NCI-H226 (cell line): ENCODE data around the gene CDC5L.

Source experiments
- DNase-seq: peaks from one replicate; pipeline ENCODE4 v3.0.0-alpha.2; 2015

CDC5L gene

GRCh38 chr6:44456070-44456965 is 68.8 kb downstream of the CDC5L start:
- DNase-seq, result no peak

DNA sequence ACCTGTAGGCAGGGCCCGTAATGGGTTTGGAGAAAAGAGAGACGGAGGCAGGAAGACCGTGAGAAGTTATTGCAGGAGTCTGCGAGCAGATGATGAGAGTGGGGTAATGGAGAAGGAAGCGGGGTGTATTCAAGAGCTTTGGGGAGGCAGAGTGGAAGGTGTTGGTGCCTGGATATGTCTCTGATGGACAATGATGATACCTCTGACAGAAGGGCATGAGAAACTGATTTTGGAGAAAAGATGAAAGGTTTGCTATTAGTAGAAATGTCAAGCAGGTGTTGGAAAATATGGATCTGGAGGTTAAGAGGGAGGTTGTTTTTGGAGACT is 69.4 kb downstream of the CDC5L start:
- DNase-seq, result no peak

DNA sequence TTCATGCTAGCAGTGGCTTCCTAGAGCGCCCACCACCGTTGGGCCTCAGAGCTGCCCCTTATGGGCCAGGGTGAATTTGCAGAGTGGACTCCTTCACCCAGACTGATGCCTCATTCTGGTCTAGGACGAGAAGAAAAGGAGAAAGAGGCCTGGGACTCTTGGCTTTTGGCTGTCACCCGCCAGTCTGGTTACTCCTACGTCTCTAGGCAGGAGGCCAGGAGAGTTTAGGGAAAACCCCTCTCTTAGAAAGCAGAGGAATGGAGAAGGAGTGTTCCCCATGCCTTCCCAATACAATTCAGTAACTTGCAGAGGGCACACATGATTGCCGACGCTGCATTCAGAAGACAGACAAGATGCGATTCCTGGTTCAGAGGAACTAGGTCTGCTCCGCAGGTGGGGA is 70.1 kb downstream of the CDC5L start:
- no peak for DNase-seq

- DNase-seq, result no peak
These were observed 71.0 kb downstream of the CDC5L start for GRCh38 chr6:44458551-44458950.

DNA sequence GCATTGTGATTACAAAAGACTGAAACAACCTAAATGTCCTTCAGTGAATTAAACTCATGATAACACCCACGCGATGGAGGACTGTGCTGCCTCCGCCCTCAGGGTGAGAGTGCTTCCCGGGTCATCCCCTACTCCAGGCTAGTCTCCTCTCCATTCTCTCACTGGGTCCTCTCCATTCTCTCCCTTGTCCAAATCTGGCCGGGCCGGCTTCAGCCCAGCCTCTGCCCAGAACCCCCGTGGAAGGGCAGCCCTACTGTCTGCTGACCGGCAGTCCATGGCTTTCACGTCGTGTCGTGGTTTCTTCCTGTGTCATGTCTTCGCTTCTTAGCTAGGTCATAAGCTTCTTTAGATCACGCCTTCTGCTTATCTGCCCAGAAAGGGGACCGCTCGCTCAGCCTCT is 74.8 kb downstream of the CDC5L start:
- no peak for DNase-seq

DNA sequence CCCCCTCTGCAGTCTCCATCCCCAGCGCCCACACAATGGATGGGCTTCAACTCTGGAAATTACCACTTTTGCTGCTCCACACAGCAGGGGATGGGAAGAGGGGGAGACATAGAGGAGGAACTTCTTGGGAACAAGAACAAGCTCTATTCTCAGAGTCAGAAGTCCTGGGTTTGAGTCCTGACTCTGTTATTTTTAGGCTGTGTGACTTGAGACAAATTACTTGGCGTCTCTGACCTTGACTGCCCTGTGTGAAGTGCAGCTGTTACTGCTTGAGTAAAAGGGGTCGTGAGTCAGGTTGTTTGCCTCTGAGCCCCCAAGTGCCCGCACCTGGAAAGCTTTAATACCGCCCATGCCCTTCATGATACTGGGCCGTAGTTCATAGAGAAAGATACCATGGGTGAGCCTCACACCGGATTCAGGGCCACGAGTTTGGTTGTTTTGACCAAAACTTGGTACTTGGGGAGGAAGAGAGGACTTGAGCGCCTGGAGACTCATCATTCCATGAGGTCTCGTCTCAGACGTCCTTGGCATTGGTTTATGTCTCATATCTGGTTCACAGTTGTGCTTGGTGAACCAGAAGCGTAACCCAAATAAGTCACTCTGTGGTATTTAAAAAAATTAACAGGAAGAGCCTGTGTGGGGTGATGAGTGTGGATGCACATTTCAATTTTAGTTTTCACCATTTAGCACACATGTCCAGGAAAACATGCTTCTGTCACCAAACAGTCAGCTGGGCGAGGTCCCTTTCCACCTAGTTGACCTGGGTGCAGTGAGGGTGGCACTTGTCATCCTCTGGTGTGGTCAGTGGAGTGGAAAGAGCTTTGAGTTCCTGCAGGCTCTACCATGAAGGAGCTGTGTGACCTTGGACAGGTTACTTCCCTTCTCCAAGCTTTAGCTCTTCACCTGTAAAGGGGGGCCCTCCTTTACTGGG is 75.6 kb downstream of the CDC5L start:
- no peak for DNase-seq

DNA sequence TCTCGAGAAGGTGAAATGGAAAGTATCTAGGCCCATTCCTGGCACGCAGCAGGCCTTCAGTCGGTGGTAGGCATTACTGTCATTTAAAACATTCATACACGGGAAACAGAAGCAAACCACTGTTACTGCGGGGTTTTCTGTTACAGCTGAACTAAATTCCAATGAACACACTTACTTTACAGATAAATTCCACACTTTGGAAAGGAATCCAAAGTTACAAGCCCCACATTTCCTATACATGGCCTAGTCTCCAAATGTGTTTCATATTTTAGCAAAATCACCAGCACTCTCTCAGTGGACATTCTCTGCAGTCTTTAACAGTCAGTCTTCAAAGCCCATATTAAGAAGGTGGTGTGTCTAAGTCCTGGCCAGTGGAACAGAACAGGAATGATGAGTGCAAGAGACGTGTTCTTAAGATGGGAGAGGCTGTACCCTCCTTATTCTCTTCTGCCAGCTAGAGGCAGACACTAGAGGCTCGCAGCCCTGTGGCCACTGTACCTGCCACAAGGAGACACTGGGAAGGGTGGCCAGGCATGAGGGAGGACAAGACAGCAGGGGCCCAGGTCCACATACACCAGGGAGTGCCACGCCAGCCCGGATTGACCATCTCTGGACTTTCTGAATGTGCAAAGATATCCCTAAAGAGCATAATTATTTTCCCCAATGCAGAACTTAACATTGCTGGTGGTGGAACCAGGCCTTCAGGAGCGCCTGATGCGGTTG is 76.4 kb downstream of the CDC5L start:
- no peak for DNase-seq

DNA sequence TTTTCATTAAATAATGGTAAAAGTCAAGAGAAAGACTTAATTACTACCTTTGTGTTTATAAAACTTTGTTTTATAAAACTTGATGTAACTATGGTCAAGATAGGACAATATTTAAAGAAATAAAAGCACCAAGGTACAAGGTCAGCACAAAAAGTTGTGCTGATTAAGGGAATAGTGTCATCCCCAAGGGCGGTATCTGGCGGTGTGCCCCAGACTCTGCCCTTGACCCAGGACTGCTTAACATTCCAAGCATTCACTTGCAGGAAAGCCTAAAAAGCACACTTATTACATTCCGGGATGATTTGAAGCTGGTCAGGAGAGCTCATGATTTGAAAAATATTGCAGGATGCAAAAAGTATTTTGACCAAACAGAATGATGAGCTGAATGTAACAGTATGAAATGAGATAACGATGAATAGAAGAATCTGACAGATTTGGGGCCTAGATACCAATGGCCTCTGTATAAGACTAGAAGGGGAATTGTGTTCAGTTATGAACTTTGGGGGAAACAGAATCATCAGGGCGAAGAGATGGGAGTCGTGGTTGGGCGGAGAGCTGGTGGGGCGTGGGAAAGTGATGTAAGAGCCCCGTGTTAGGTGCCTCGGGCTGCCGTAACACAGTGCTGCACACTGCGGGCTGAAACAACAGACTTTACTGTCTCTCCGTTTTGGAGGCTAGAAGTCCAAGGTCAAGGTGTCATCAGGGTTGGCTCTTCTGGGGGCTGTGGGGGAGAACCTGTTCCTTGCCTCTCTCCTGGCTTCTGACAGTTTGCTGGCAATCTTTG is 77.2 kb downstream of the CDC5L start:
- peak; percentile 45 for DNase-seq

GRCh38 chr6:44466955-44467354 is 79.4 kb downstream of the CDC5L start:
- no peak for DNase-seq

DNA sequence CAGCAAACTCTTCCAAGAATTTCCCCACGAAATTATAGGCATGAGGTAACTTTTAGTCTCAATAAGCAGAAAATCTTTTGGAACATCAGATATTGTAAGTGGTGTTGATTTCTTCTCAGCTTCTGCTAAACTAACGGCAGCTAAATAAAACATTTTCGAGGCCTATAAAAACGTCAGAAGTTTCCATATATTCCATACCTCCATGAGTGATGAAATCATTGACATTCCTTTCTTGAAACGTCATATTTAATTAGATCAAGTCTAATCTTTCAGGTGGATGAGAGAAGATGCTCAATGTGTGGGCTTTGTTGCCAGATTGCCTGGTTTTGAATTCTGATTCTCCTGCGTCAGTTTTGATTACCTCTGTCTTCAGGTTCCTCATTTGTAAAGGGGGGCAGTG is 81.3 kb downstream of the CDC5L start:
- no peak for DNase-seq

DNA sequence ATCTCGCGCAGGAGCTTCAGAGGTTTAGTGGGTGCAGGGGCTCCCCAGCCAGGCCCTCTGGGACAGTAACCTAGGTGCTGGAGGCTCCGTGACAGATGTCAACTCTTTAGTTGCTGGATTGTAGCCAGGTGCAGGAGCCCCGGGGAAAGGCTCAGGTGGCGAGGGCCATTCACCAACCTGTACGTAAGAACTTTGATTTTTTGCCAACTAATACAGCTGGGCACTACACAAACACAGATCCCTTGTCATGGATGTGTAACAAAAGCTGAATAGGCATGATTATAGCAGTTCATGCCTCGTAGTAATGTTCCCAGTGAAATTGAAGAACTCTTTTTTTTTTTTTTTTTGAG is 82.6 kb downstream of the CDC5L start:
- no peak for DNase-seq

DNA sequence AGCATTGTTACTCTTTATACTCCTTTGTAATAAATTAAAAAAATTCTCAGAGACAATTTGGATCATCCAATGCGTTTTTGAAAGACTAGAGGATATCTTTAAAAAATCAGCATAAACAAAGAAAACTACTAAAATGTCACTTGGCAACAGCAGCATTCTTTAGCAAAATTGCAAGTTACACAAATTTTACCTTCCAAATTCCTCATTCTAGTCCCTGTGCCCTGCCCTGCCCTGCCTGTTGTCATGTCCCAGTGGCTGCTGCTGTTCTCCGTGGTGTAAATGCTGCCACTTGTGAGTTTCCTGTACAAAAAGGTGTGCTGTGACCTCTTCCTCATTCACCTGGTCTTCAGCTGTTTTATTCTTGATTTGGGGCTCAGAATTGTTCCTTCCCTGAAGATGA is 83.2 kb downstream of the CDC5L start:
- no peak for DNase-seq

GRCh38 chr6:44471271-44471981 is 83.9 kb downstream of the CDC5L start:
- no peak for DNase-seq

- no peak for DNase-seq
These were observed 84.9 kb downstream of the CDC5L start for GRCh38 chr6:44472250-44472945.

GRCh38 chr6:44473393-44474189 is 86.1 kb downstream of the CDC5L start:
- DNase-seq, result no peak

- DNase-seq, result no peak
These were observed 86.7 kb downstream of the CDC5L start for GRCh38 chr6:44474190-44474631.

GRCh38 chr6:44474643-44475042 is 87.1 kb downstream of the CDC5L start:
- no peak for DNase-seq

- no peak for DNase-seq
These were observed 87.9 kb downstream of the CDC5L start for GRCh38 chr6:44475417-44475778.

DNA sequence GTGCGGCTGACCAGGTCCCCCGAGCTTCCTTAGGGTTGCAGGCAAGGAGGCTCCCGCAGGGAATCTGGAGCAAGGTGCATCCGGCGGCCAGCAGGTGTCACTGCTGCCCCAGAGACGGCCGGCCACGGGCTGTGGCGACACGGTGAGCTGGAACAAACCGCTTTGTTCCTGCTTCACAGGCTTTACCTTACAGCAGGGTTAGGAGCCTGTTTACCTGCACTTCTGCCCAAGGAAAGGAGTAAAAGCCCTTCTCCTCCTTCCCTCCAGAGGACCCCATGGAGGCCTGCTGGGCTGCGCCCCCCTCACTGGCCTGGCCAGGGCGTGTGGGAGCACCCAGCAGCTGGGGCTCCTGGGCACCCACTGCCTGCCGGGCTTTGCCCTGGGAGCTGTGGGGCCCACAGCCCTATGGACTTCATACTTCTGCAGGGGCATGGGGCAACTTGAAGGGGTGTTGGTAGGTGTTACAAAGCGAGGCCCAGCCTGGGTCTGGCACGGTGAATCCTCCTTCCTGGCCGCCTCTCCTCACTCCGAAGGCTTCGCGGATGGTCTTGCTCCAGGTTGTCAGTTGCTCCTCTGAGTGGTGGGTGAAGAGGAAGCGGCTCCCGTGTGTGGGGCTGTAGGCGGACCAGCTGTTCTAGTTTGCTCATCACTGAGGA is 88.4 kb downstream of the CDC5L start:
- peak; percentile 50 for DNase-seq

DNA sequence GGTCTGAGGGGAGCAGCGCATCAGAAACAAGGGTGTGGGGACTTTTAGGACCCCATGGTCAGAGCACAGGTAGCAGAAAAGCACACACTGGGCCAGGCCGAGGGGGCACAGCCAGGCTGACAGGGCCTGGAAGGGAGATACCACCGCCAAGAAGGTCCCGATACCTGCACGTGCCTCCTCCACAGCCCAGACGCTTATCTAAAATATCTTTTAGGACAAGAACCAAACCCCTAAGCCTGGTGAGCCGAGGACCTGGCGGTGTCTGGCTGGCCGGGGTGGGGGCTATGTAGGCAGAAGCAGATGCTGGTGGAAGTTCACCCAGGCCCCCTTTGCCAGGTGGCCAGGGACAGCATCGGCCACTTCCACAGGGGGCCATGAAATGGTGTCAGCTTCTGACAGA is 89.3 kb downstream of the CDC5L start:
- DNase-seq, result no peak
